CD14-positive monocyte (primary cell): ENCODE measurements around the gene TMUB2. TPM values are rescaled to one million over a fixed set of nuclear protein-coding genes. Genes with fewer than 3 reads are reported as not detected.

Source experiments
- DNase-seq, 3 donors: peaks; one replicate each; pipeline ENCODE4 v3.0.0-alpha.2; 2011 to 2022
- H2AFZ ChIP-seq: 2 replicates; pipeline ENCODE4 v1.6.0; 2012; ENCODE audit warnings: mild to moderate bottlenecking, low read depth, low read length, inconsistent platforms; ENCODE audit not compliant: insufficient read depth, poor library complexity, severe bottlenecking
- H3K27ac ChIP-seq, 2 donors: 1 replicate in 1 of 2; 2 replicates in 1 of 2; pipeline ENCODE4 v1.5.1; 2012 to 2013; ENCODE audit warnings: low read length in 2 of 2, control low read depth in 1 of 2, inconsistent platforms in 1 of 2, low read depth in 1 of 2, mild to moderate bottlenecking in 1 of 2
- H3K27me3 ChIP-seq, 2 donors: one replicate each; pipeline versions ENCODE4 v1.6.0 to v1.6.1; 2011 to 2013; ENCODE audit warnings: low read length in 2 of 2; ENCODE audit not compliant: control insufficient read depth in 2 of 2, insufficient read depth in 2 of 2
- H3K36me3 ChIP-seq, 2 donors: replicated peaks in 1 of 2; 1 replicate in 1 of 2; 2 replicates in 1 of 2; pipeline versions ENCODE4 v1.5.1 to v1.6.1; 2012 to 2013; ENCODE audit warnings: low read length in 2 of 2, control low read depth in 1 of 2, inconsistent platforms in 1 of 2, mild to moderate bottlenecking in 1 of 2; ENCODE audit not compliant: insufficient read depth in 2 of 2, control insufficient read depth in 1 of 2
- H3K4me1 ChIP-seq, 2 donors: 1 replicate in 1 of 2; 2 replicates in 1 of 2; pipeline versions ENCODE4 v1.5.1 to v1.6.1; 2012 to 2013; ENCODE audit warnings: low read length in 2 of 2, control low read depth in 1 of 2, inconsistent platforms in 1 of 2, mild to moderate bottlenecking in 1 of 2, moderate library complexity in 1 of 2; ENCODE audit not compliant: insufficient read depth in 2 of 2, control insufficient read depth in 1 of 2
- H3K4me2 ChIP-seq: replicated peaks from 2 replicates; pipeline ENCODE3; 2012; ENCODE audit warnings: low read length, moderate library complexity, mild to moderate bottlenecking; ENCODE audit not compliant: poor library complexity, severe bottlenecking; ENCODE audit errors: extremely low read depth
- H3K4me3 ChIP-seq, 3 experiments: fragments of 200-600 bp in 1 of 3; sonication (generic) in 1 of 3; replicated peaks in 1 of 3; 1 replicate in 2 of 3; 2 replicates in 1 of 3; pipeline ENCODE4 v1.5.1; 2011 to 2013; ENCODE audit warnings: low read length in 3 of 3, mild to moderate bottlenecking in 3 of 3, control low read depth in 2 of 3, low read depth in 2 of 3, inconsistent platforms in 1 of 3, moderate library complexity in 1 of 3
- H3K79me2 ChIP-seq: 2 replicates; pipeline ENCODE4 v1.6.0; 2012; ENCODE audit warnings: mild to moderate bottlenecking, control low read depth, inconsistent platforms, low read length, moderate library complexity; ENCODE audit not compliant: insufficient read depth
- H3K9ac ChIP-seq: 2 replicates; pipeline ENCODE4 v1.6.0; 2017; ENCODE audit warnings: low read length, mild to moderate bottlenecking; ENCODE audit not compliant: insufficient read depth, poor library complexity, severe bottlenecking
- H3K9me3 ChIP-seq, 2 donors: replicated peaks in 1 of 2; 1 replicate in 1 of 2; 2 replicates in 1 of 2; pipeline versions ENCODE4 v1.5.1 to v1.6.1; 2012 to 2013; ENCODE audit warnings: low read length in 2 of 2, control low read depth in 1 of 2; ENCODE audit not compliant: control insufficient read depth in 1 of 2, insufficient read depth in 1 of 2
- H4K20me1 ChIP-seq: 2 replicates; pipeline ENCODE4 v1.6.0; 2012; ENCODE audit warnings: mild to moderate bottlenecking, low read length, control low read depth, moderate library complexity; ENCODE audit not compliant: insufficient read depth
- H3K27ac Mint-ChIP-seq, 7 donors: one replicate each; pipeline ENCODE4 v1.8.0; 2020; ENCODE audit warnings: mild to moderate bottlenecking in 7 of 7, mixed read lengths in 7 of 7, moderate library complexity in 6 of 7, inconsistent platforms in 2 of 7
- H3K27me3 Mint-ChIP-seq, 3 donors: one replicate each; pipeline ENCODE4 v1.8.0; 2021 to 2022; ENCODE audit warnings: low read depth in 3 of 3, mild to moderate bottlenecking in 3 of 3, mixed read lengths in 3 of 3, moderate library complexity in 3 of 3, inconsistent platforms in 1 of 3
- H3K36me3 Mint-ChIP-seq, 2 donors: one replicate each; pipeline ENCODE4 v1.8.0; 2020; ENCODE audit warnings: mixed read lengths in 2 of 2, inconsistent platforms in 1 of 2, mild to moderate bottlenecking in 1 of 2
- H3K4me1 Mint-ChIP-seq: one replicate; pipeline ENCODE4 v1.8.0; 2020; ENCODE audit warnings: mild to moderate bottlenecking, mixed read lengths
- H3K4me3 Mint-ChIP-seq, 2 donors: one replicate each; pipeline ENCODE4 v1.8.0; 2020; ENCODE audit warnings: mild to moderate bottlenecking in 2 of 2, mixed read lengths in 2 of 2, moderate library complexity in 1 of 2
- H3K9me3 Mint-ChIP-seq, 7 donors: one replicate each; pipeline ENCODE4 v1.8.0; 2020 to 2022; ENCODE audit warnings: mixed read lengths in 7 of 7, mild to moderate bottlenecking in 6 of 7, moderate library complexity in 6 of 7, inconsistent platforms in 2 of 7
- CTCF ChIP-seq: fragments of 200-600 bp; IDR thresholded peaks from one replicate; pipeline ENCODE4 v1.8.0; 2022; ENCODE audit warnings: antibody characterized with exemption, mild to moderate bottlenecking
- WGBS: methylation state at CpG from one replicate; pipeline ENCODE4 v1.1.5; 2013; ENCODE audit warnings: missing lambda C conversion rate; ENCODE audit not compliant: insufficient coverage; 5-methylcytosine and 5-hydroxymethylcytosine counted together
- intact Hi-C, 2 donors: fragments of 100-400 bp; cut with micrococcal nuclease; formaldehyde crosslinking; loops; one replicate each; pipeline versions ENCODE4 v1.15.0 to v1.15.1; 2023
- polyA plus RNA-seq, 3 donors: library from polyadenylated mRNA; depleted of rRNA in 1 of 3; unstranded in 2 of 3; stranded (reverse) in 1 of 3; fragments of 300-500 nt in 2 of 3; fragments of >200 nt in 1 of 3; fragmentation: Illumina TruSeq in 2 of 3; gene quantifications; 1 replicate in 2 of 3; 2 replicates in 1 of 3; pipeline ENCODE4 v1.2.3, GENCODE V29; 2012 to 2021

Gene TMUB2
- polyA plus RNA-seq, 3 donors: 41.3 to 118 (median 41.7) TPM

- Mint-ChIP-seq H3K9me3 (peaks cover 0 to 2% (median 0%) of the 10 kb centered on the region in 7 donors), H3K4me1 (peaks cover 54% of the 10 kb centered on the region), H3K27ac (peak overlapping the region in 2 of 7 donors; percentile 38 to 44), H3K36me3 (peaks cover 58 to 71% of the 10 kb centered on the region in 2 donors), H3K4me3 (no peak overlapping the region), H3K27me3 (peaks cover 0 to 2% (median 0%) of the 10 kb centered on the region in 3 donors)
- Histone ChIP-seq H4K20me1 (peaks cover 76% of the 10 kb centered on the region), H3K27ac (peak overlapping the region in 1 of 2 donors; percentile 40), H3K4me3 (no peak overlapping the region), H3K9ac (no peak overlapping the region), H3K79me2 (peaks cover 40% of the 10 kb centered on the region), H2AFZ (no peak overlapping the region), H3K36me3 (peaks cover 45 to 64% of the 10 kb centered on the region in 2 donors), H3K4me1 (peaks cover 37 to 54% of the 10 kb centered on the region in 2 donors), H3K4me2 (no peak overlapping the region), H3K27me3 (no peaks in the 10 kb centered on the region), H3K9me3 (no peaks in the 10 kb centered on the region)
- intact Hi-C loops: no loop called here
- WGBS: no CpG with 5 or more reads among the region's 1 CpG
- TF ChIP-seq CTCF: no peak
- no peak for DNase-seq
These were observed 27.4 kb downstream of the TMUB2 start for GRCh38 chr17:44214230-44214494.

GRCh38 chr17:44214896-44215295 lies 28.1 kb downstream of the TMUB2 start:
- Mint-ChIP-seq H3K27ac (no peak overlapping the region), H3K36me3 (peaks cover 52 to 64% of the 10 kb centered on the region in 2 donors), H3K27me3 (peaks cover 0 to 2% (median 0%) of the 10 kb centered on the region in 3 donors), H3K9me3 (peaks cover 0 to 2% (median 0%) of the 10 kb centered on the region in 7 donors), H3K4me3 (no peak overlapping the region), H3K4me1 (peaks cover 50% of the 10 kb centered on the region)
- Histone ChIP-seq H3K4me3 (no peak overlapping the region), H4K20me1 (peaks cover 69% of the 10 kb centered on the region), H3K27me3 (no peaks in the 10 kb centered on the region), H3K27ac (no peak overlapping the region), H3K9ac (no peak overlapping the region), H3K4me2 (no peak overlapping the region), H3K36me3 (peaks cover 38 to 56% of the 10 kb centered on the region in 2 donors), H2AFZ (no peak overlapping the region), H3K79me2 (peaks cover 43% of the 10 kb centered on the region), H3K9me3 (no peaks in the 10 kb centered on the region), H3K4me1 (peaks cover 34 to 51% of the 10 kb centered on the region in 2 donors)
- DNase-seq: no peak
- no peak for TF ChIP-seq CTCF
- 100% methylated on average over 3 of the region's 6 CpGs for WGBS
- intact Hi-C loops: loop anchor here in 1 of 2 donors (5.0 kb wide), 1 partner anchor 62 kb away; no protein-coding TSS in a partner anchor
